Uterus (tissue), 2 donors: ENCODE measurements around the gene SLC35F1.

Experiments
- POLR2A ChIP-seq, 2 donors: fragments of 450-650 bp; IDR thresholded peaks; one replicate each; pipeline ENCODE4 v1.6.1; 2016; ENCODE audit warnings: antibody characterized with exemption in 2 of 2, mild to moderate bottlenecking in 1 of 2, moderate library complexity in 1 of 2
- TF ChIP-seq, protein P1 (sequence below), 4 experiments: fragments of 200-600 bp in 2 of 4; fragments of 450-650 bp in 2 of 4; sonication (generic) in 2 of 4; IDR thresholded peaks; one replicate each; pipeline ENCODE4 v1.5.1; 2016 to 2019; ENCODE audit warnings: antibody characterized with exemption in 4 of 4, mild to moderate bottlenecking in 2 of 4, moderate library complexity in 1 of 4

- no peak for TF ChIP-seq POLR2A (IDR thresholded peaks at IDR 0.05)
- TF ChIP-seq, protein P1, sequence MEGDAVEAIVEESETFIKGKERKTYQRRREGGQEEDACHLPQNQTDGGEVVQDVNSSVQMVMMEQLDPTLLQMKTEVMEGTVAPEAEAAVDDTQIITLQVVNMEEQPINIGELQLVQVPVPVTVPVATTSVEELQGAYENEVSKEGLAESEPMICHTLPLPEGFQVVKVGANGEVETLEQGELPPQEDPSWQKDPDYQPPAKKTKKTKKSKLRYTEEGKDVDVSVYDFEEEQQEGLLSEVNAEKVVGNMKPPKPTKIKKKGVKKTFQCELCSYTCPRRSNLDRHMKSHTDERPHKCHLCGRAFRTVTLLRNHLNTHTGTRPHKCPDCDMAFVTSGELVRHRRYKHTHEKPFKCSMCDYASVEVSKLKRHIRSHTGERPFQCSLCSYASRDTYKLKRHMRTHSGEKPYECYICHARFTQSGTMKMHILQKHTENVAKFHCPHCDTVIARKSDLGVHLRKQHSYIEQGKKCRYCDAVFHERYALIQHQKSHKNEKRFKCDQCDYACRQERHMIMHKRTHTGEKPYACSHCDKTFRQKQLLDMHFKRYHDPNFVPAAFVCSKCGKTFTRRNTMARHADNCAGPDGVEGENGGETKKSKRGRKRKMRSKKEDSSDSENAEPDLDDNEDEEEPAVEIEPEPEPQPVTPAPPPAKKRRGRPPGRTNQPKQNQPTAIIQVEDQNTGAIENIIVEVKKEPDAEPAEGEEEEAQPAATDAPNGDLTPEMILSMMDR (IDR thresholded peaks at IDR 0.05), result no peak
These were observed 397.3 kb downstream of the SLC35F1 start for GRCh38 chr6:118304321-118304720.
